Hepatocyte (in vitro differentiated cells): ENCODE measurements around the gene SERPINB2. TPM values are rescaled to one million over a fixed set of nuclear protein-coding genes. Genes with fewer than 3 reads are reported as not detected.

Source experiments
- DNase-seq: peaks from one replicate; pipeline ENCODE4 v3.0.0-alpha.2; 2016; ENCODE audit warnings: low spot score
- H2AFZ ChIP-seq: fragments of 200-600 bp; sonication (generic); 2 replicates; pipeline ENCODE4 v1.6.0; 2016; ENCODE audit warnings: antibody characterized with exemption, mild to moderate bottlenecking
- H3K27ac ChIP-seq: fragments of 200-600 bp; sonication (generic); 2 replicates; pipeline ENCODE4 v1.5.1; 2016; ENCODE audit warnings: mild to moderate bottlenecking
- H3K27me3 ChIP-seq: fragments of 200-600 bp; sonication (generic); 2 replicates; pipeline ENCODE4 v1.6.1; 2016
- H3K36me3 ChIP-seq: fragments of 200-600 bp; sonication (generic); replicated peaks from 2 replicates; pipeline ENCODE4 v1.5.1; 2016; ENCODE audit warnings: low read depth; ENCODE audit not compliant: insufficient read depth
- H3K4me1 ChIP-seq: fragments of 200-600 bp; sonication (generic); 2 replicates; pipeline ENCODE4 v1.5.1; 2016; ENCODE audit warnings: mild to moderate bottlenecking, moderate library complexity; ENCODE audit not compliant: insufficient read depth
- H3K4me2 ChIP-seq: fragments of 200-600 bp; sonication (generic); 2 replicates; pipeline ENCODE4 v1.6.0; 2016
- H3K4me3 ChIP-seq: fragments of 200-600 bp; sonication (generic); 2 replicates; pipeline ENCODE4 v1.5.1; 2016; ENCODE audit warnings: mild to moderate bottlenecking
- H3K79me2 ChIP-seq: fragments of 200-600 bp; sonication (generic); 2 replicates; pipeline ENCODE4 v1.6.0; 2017; ENCODE audit warnings: mild to moderate bottlenecking
- H3K9me2 ChIP-seq: fragments of 200-600 bp; sonication (generic); replicated peaks from 2 replicates; pipeline ENCODE4 v1.6.0; 2017; ENCODE audit warnings: mild to moderate bottlenecking; ENCODE audit not compliant: insufficient read depth
- H3K9me3 ChIP-seq: fragments of 200-600 bp; sonication (generic); 2 replicates; pipeline ENCODE4 v1.5.1; 2016; ENCODE audit warnings: low read depth, mild to moderate bottlenecking
- H4K20me1 ChIP-seq: fragments of 200-600 bp; sonication (generic); 2 replicates; pipeline ENCODE4 v1.6.0; 2016; ENCODE audit warnings: mild to moderate bottlenecking; ENCODE audit not compliant: insufficient read depth, poor library complexity, severe bottlenecking
- EZH2 ChIP-seq: fragments of 200-600 bp; sonication (generic); IDR thresholded peaks from 2 replicates; pipeline ENCODE4 v1.6.1; 2016; ENCODE audit warnings: antibody characterized with exemption, mild to moderate bottlenecking, borderline replicate concordance
- EZH2phosphoT487 ChIP-seq: fragments of 200-600 bp; sonication (generic); IDR thresholded peaks from one replicate; pipeline ENCODE4 v1.6.1; 2018; ENCODE audit warnings: antibody characterized with exemption, mild to moderate bottlenecking, low read depth, moderate library complexity; ENCODE audit not compliant: unreplicated experiment, severe bottlenecking
- WGBS: methylation state at CpG from one replicate; pipeline ENCODE4 v1.1.6; 2016; ENCODE audit warnings: low lambda C conversion rate; ENCODE audit errors: missing lambda C conversion rate; 5-methylcytosine and 5-hydroxymethylcytosine counted together
- polyA plus RNA-seq: library from polyadenylated mRNA; unstranded; fragments of >200 nt; fragmentation: Nextera tagmentation; extraction: Ambion mirVana; gene quantifications from 2 replicates; pipeline ENCODE4 v1.2.1, GENCODE V29; 2016
- total RNA-seq: library from RNA; depleted of rRNA; stranded (reverse); fragments of >200 nt; gene quantifications from 2 replicates; pipeline ENCODE4 v1.2.3, GENCODE V29; 2014
- TF ChIP-seq, protein P1 (sequence below): fragments of 200-600 bp; sonication (generic); IDR thresholded peaks from 2 replicates; pipeline ENCODE4 v1.5.1; 2016; ENCODE audit warnings: antibody characterized with exemption, mild to moderate bottlenecking; ENCODE audit not compliant: poor library complexity

Gene SERPINB2
- total and polyA plus RNA-seq, 2 experiments from 2014 or later: 0.86 to 1.9 TPM

DNA sequence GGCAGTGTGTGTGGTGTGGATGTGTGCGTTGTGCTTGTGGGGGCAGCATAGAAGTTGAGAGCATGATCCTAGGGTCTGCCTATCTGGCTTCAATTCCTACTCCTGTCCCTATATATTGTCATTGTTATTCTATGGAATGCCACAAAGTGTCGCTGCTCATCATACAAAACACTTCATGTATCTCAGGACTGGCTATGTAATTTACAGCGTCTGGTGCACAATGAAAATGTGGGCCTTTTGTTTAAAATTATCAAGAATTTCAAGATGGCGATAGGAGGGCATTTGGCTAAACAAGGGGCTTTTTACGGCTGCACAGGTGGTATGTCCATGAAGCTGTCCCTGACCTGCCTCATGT is 3.4 kb downstream of the SERPINB2 start:
- H3K79me2 ChIP-seq: no peaks in the 10 kb centered on the region
- H3K4me1 ChIP-seq: no peaks in the 10 kb centered on the region
- H3K9me3 ChIP-seq: no peaks in the 10 kb centered on the region
- H3K4me2 ChIP-seq: no peak overlapping the region
- H2AFZ ChIP-seq: no peak overlapping the region
- no peaks in the 10 kb centered on the region for H4K20me1 ChIP-seq
- no peaks in the 10 kb centered on the region for H3K27me3 ChIP-seq
- no peak overlapping the region for H3K4me3 ChIP-seq
- DNase-seq: no peak
- TF ChIP-seq, protein P1, sequence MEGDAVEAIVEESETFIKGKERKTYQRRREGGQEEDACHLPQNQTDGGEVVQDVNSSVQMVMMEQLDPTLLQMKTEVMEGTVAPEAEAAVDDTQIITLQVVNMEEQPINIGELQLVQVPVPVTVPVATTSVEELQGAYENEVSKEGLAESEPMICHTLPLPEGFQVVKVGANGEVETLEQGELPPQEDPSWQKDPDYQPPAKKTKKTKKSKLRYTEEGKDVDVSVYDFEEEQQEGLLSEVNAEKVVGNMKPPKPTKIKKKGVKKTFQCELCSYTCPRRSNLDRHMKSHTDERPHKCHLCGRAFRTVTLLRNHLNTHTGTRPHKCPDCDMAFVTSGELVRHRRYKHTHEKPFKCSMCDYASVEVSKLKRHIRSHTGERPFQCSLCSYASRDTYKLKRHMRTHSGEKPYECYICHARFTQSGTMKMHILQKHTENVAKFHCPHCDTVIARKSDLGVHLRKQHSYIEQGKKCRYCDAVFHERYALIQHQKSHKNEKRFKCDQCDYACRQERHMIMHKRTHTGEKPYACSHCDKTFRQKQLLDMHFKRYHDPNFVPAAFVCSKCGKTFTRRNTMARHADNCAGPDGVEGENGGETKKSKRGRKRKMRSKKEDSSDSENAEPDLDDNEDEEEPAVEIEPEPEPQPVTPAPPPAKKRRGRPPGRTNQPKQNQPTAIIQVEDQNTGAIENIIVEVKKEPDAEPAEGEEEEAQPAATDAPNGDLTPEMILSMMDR: peak; percentile 21
- no peak for TF ChIP-seq EZH2
- H3K9me2 ChIP-seq: no peaks in the 10 kb centered on the region
- H3K36me3 ChIP-seq: no peaks in the 10 kb centered on the region
- no peak overlapping the region for H3K27ac ChIP-seq
- WGBS: 90% methylated on average over 5 of the region's 5 CpGs

DNA sequence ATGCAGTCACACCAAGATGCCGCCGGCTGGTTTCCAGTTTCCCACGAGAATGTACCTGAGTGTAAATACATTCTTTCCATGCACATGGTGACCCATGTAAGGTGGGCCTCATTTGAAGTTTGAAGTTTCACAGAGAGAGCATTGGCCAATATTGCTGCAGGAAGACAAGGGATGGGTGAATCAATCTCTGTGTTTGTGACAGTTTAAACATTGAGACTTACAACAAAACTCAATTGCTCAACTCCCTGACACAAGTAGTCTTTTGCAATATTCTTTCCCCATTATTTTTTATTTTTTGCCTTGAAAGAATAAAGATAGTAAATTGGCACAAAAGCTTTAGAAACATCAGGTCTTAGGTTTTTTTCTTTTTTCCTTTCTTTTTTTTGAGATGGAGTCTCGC is 5.1 kb downstream of the SERPINB2 start:
- WGBS: 89% methylated on average over 4 of the region's 4 CpGs
- H4K20me1 ChIP-seq: no peaks in the 10 kb centered on the region
- TF ChIP-seq EZH2phosphoT487: no peak

DNA sequence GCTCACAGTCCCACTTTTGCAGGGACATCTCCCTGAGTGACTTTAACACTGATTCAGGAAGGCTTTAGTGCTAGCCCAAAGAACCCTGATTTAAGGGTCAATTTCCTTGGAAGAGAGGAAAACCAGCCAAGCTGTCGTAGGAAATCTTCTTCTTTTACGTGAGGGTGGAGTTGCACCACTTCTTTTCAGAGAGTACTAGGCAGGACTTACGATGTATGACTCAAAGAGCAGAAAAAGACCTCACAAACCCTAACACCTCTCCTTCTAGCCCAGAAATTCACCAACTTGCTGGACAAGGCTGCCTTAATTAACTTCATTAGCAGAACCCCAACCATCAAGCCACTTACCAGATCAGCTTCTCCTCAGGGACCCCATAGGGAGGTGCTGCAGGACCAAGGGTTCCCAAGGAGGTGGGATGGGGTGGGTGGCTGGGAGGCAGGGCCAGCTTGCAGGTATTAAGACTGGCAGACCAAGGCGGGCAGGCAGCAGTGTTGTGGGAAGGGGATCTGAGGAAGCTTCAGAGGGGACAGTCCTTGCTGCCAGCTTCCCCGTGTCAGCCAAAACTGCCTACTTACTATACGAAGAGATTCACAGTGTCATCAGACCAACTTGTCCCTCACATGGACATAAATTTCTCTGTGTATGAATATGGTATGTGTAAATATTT is 6.7 kb downstream of the SERPINB2 start:
- H3K9me3 ChIP-seq: no peaks in the 10 kb centered on the region
- H3K4me1 ChIP-seq: no peaks in the 10 kb centered on the region
- no peaks in the 10 kb centered on the region for H4K20me1 ChIP-seq
- no peak overlapping the region for H3K4me2 ChIP-seq
- no peaks in the 10 kb centered on the region for H3K9me2 ChIP-seq
- TF ChIP-seq, protein P1: no peak
- no peak for TF ChIP-seq EZH2phosphoT487
- no peak for TF ChIP-seq EZH2
- no peak overlapping the region for H2AFZ ChIP-seq
- no peaks in the 10 kb centered on the region for H3K27me3 ChIP-seq
- no peak overlapping the region for H3K27ac ChIP-seq
- no peaks in the 10 kb centered on the region for H3K36me3 ChIP-seq
- no peaks in the 10 kb centered on the region for H3K79me2 ChIP-seq
- WGBS: 89% methylated on average over 6 of the region's 6 CpGs
- no peak for DNase-seq
- H3K4me3 ChIP-seq: no peak overlapping the region

More for the DNA sequence above, 5.1 kb downstream of the SERPINB2 start:
- Histone ChIP-seq H3K79me2 (no peaks in the 10 kb centered on the region), H3K9me3 (no peaks in the 10 kb centered on the region), H3K9me2 (no peaks in the 10 kb centered on the region), H3K4me3 (no peak overlapping the region), H3K27me3 (no peaks in the 10 kb centered on the region), H3K4me2 (no peak overlapping the region), H3K4me1 (no peaks in the 10 kb centered on the region), H3K36me3 (no peaks in the 10 kb centered on the region), H2AFZ (no peak overlapping the region), H3K27ac (no peak overlapping the region)
- DNase-seq: no peak

DNA sequence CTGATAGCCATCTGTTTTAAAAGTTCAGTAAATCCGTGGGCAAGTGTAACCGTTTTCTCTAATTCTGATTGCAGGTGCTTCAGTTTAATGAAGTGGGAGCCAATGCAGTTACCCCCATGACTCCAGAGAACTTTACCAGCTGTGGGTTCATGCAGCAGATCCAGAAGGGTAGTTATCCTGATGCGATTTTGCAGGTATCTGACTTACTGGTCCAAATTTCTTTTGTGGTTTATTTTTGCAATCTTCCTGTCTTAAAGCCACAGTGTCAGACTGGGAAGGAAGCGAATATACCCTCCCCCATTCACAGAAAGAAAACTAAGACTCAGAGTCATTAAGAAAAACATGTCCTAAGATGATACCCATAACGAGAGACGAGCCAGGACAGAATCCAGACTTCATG is 7.7 kb downstream of the SERPINB2 start:
- no peak for DNase-seq
- no peaks in the 10 kb centered on the region for H3K79me2 ChIP-seq
- no peak overlapping the region for H3K4me2 ChIP-seq
- no peaks in the 10 kb centered on the region for H3K9me2 ChIP-seq
- H3K9me3 ChIP-seq: no peaks in the 10 kb centered on the region
- H3K27ac ChIP-seq: no peak overlapping the region
- H3K36me3 ChIP-seq: no peaks in the 10 kb centered on the region
- no peaks in the 10 kb centered on the region for H3K4me1 ChIP-seq
- no peak overlapping the region for H3K4me3 ChIP-seq
- TF ChIP-seq EZH2phosphoT487 (no peak), EZH2 (no peak)
- TF ChIP-seq, protein P1: no peak
- H3K27me3 ChIP-seq: no peaks in the 10 kb centered on the region
- 79% methylated on average over 6 of the region's 6 CpGs for WGBS
- no peak overlapping the region for H2AFZ ChIP-seq
- H4K20me1 ChIP-seq: no peaks in the 10 kb centered on the region
